HAP-1 (cell line): ENCODE measurements around the gene INF2.

Experiments used
- DNase-seq, 2 experiments: peaks; one replicate each; pipeline ENCODE4 v3.0.0-alpha.2; 2016 to 2020; ENCODE audit warnings: low spot score in 2 of 2
- H3K27me3 ChIP-seq: fragments of 250-450 bp; sonication (Bioruptor Pico); 2 replicates; pipeline ENCODE4 v1.5.1; 2020; ENCODE audit warnings: low read depth, mild to moderate bottlenecking, moderate library complexity
- H3K36me3 ChIP-seq: fragments of 250-450 bp; sonication (Bioruptor Pico); replicated peaks from 2 replicates; pipeline ENCODE4 v1.5.1; 2020; ENCODE audit warnings: mild to moderate bottlenecking
- H3K4me1 ChIP-seq: fragments of 250-450 bp; sonication (Bioruptor Pico); 2 replicates; pipeline ENCODE4 v1.5.1; 2020; ENCODE audit warnings: mild to moderate bottlenecking
- H3K4me3 ChIP-seq: fragments of 250-450 bp; sonication (Bioruptor Pico); 2 replicates; pipeline ENCODE4 v1.5.1; 2020; ENCODE audit warnings: mild to moderate bottlenecking, moderate library complexity
- H3K9me3 ChIP-seq: fragments of 250-450 bp; sonication (Bioruptor Pico); 2 replicates; pipeline ENCODE4 v1.5.1; 2020; ENCODE audit warnings: mild to moderate bottlenecking, moderate library complexity
- in situ Hi-C: fragments of 300-500 bp; cut with MboI; formaldehyde crosslinking; loops from 3 replicates; pipeline ENCODE4 v1.14.3; 2020; ENCODE audit warnings: low sequenced_read_pairs, inconsistent platforms, mixed read lengths

The INF2 gene

GRCh38 chr14:104693482-104694431 is 4.3 kb downstream of the INF2 start:
- no peaks in the 10 kb centered on the region for H3K9me3 ChIP-seq
- in situ Hi-C loops = no loop called here
- no peak for DNase-seq
- peaks cover 9% of the 10 kb centered on the region for H3K4me1 ChIP-seq
- H3K27me3 ChIP-seq = no peaks in the 10 kb centered on the region
- no peak overlapping the region for H3K4me3 ChIP-seq
- peaks cover 20% of the 10 kb centered on the region for H3K36me3 ChIP-seq

- Histone ChIP-seq H3K36me3 (peaks cover 20% of the 10 kb centered on the region), H3K27me3 (no peaks in the 10 kb centered on the region), H3K4me3 (no peak overlapping the region), H3K9me3 (no peaks in the 10 kb centered on the region), H3K4me1 (peaks cover 5% of the 10 kb centered on the region; the same call in 1 of the 2 replicates)
- in situ Hi-C loops = no loop called here
- DNase-seq = no peak
These were observed 5.1 kb downstream of the INF2 start for GRCh38 chr14:104694475-104694950.

GRCh38 chr14:104694991-104695659 is 5.7 kb downstream of the INF2 start:
- H3K9me3 ChIP-seq = no peaks in the 10 kb centered on the region
- peaks cover 20% of the 10 kb centered on the region for H3K36me3 ChIP-seq
- no peak for DNase-seq
- no peak overlapping the region for H3K4me3 ChIP-seq
- in situ Hi-C loops = no loop called here
- no peaks in the 10 kb centered on the region for H3K27me3 ChIP-seq
- peaks cover 5% of the 10 kb centered on the region; the same call in 1 of the 2 replicates for H3K4me1 ChIP-seq

GRCh38 chr14:104695660-104696000 is 6.2 kb downstream of the INF2 start:
- Histone ChIP-seq H3K27me3 (no peaks in the 10 kb centered on the region), H3K4me1 (peaks cover 3% of the 10 kb centered on the region; the same call in 1 of the 2 replicates), H3K36me3 (peaks cover 20% of the 10 kb centered on the region), H3K9me3 (no peaks in the 10 kb centered on the region), H3K4me3 (no peak overlapping the region)
- in situ Hi-C loops = no loop called here
- no peak for DNase-seq

- Histone ChIP-seq H3K36me3 (peaks cover 11% of the 10 kb centered on the region), H3K9me3 (no peaks in the 10 kb centered on the region), H3K4me1 (no peaks in the 10 kb centered on the region), H3K4me3 (no peak overlapping the region), H3K27me3 (no peaks in the 10 kb centered on the region)
- DNase-seq = no peak
- in situ Hi-C loops = no loop called here
These were observed 7.4 kb downstream of the INF2 start for GRCh38 chr14:104696671-104697316.

- H3K9me3 ChIP-seq = no peaks in the 10 kb centered on the region
- H3K4me1 ChIP-seq = no peaks in the 10 kb centered on the region
- in situ Hi-C loops = no loop called here
- H3K4me3 ChIP-seq = no peak overlapping the region
- no peaks in the 10 kb centered on the region for H3K27me3 ChIP-seq
- H3K36me3 ChIP-seq = peaks cover 11% of the 10 kb centered on the region
- no peak for DNase-seq
These were observed 7.9 kb downstream of the INF2 start for GRCh38 chr14:104697317-104697703.

GRCh38 chr14:104697892-104698583 is 8.6 kb downstream of the INF2 start:
- Histone ChIP-seq H3K36me3 (peaks cover 15% of the 10 kb centered on the region; the same call in 1 of the 2 replicates), H3K4me1 (no peaks in the 10 kb centered on the region), H3K4me3 (no peak overlapping the region), H3K9me3 (no peaks in the 10 kb centered on the region), H3K27me3 (no peaks in the 10 kb centered on the region)
- DNase-seq = no peak
- in situ Hi-C loops = no loop called here

GRCh38 chr14:104698688-104699425 is 9.4 kb downstream of the INF2 start:
- no peaks in the 10 kb centered on the region for H3K27me3 ChIP-seq
- in situ Hi-C loops = no loop called here
- H3K4me3 ChIP-seq = no peak overlapping the region
- H3K9me3 ChIP-seq = no peaks in the 10 kb centered on the region
- no peak for DNase-seq
- no peaks in the 10 kb centered on the region for H3K4me1 ChIP-seq
- peaks cover 23% of the 10 kb centered on the region for H3K36me3 ChIP-seq

- Histone ChIP-seq H3K9me3 (no peaks in the 10 kb centered on the region), H3K27me3 (no peaks in the 10 kb centered on the region), H3K36me3 (peaks cover 28% of the 10 kb centered on the region), H3K4me1 (no peaks in the 10 kb centered on the region), H3K4me3 (no peak overlapping the region)
- no peak for DNase-seq
- in situ Hi-C loops = no loop called here
These were observed 10.0 kb downstream of the INF2 start for GRCh38 chr14:104699426-104699748.

- Histone ChIP-seq H3K36me3 (peaks cover 35% of the 10 kb centered on the region), H3K4me1 (no peaks in the 10 kb centered on the region), H3K4me3 (no peak overlapping the region), H3K9me3 (no peaks in the 10 kb centered on the region), H3K27me3 (no peaks in the 10 kb centered on the region)
- DNase-seq = no peak
- in situ Hi-C loops = no loop called here
These were observed 10.8 kb downstream of the INF2 start for GRCh38 chr14:104700225-104700651.

GRCh38 chr14:104700747-104701217 is 11.4 kb downstream of the INF2 start:
- peaks cover 33% of the 10 kb centered on the region for H3K36me3 ChIP-seq
- no peak for DNase-seq
- H3K4me3 ChIP-seq = no peak overlapping the region
- in situ Hi-C loops = no loop called here
- no peaks in the 10 kb centered on the region for H3K4me1 ChIP-seq
- H3K9me3 ChIP-seq = no peaks in the 10 kb centered on the region
- no peaks in the 10 kb centered on the region for H3K27me3 ChIP-seq

- Histone ChIP-seq H3K36me3 (peaks cover 27% of the 10 kb centered on the region), H3K4me1 (no peaks in the 10 kb centered on the region), H3K9me3 (no peaks in the 10 kb centered on the region), H3K4me3 (no peak overlapping the region), H3K27me3 (no peaks in the 10 kb centered on the region)
- in situ Hi-C loops = no loop called here
- no peak for DNase-seq
These were observed 12.1 kb downstream of the INF2 start for GRCh38 chr14:104701383-104702076.
